HG03521 (cell line): ENCODE measurements around the gene PHACTR1.
"Not testable (repeated sequence)": the region's sequence is repeated elsewhere in the genome, so short reads cannot be mapped to it uniquely, and the experiment has no call there.

Source experiments
- ATAC-seq: cut with Tn5 transposase; IDR thresholded peaks from one replicate; pipeline ENCODE4 v1.9.1; 2021; ENCODE audit warnings: mild to moderate bottlenecking, moderate library complexity; ENCODE audit not compliant: unreplicated experiment

PHACTR1 gene

DNA sequence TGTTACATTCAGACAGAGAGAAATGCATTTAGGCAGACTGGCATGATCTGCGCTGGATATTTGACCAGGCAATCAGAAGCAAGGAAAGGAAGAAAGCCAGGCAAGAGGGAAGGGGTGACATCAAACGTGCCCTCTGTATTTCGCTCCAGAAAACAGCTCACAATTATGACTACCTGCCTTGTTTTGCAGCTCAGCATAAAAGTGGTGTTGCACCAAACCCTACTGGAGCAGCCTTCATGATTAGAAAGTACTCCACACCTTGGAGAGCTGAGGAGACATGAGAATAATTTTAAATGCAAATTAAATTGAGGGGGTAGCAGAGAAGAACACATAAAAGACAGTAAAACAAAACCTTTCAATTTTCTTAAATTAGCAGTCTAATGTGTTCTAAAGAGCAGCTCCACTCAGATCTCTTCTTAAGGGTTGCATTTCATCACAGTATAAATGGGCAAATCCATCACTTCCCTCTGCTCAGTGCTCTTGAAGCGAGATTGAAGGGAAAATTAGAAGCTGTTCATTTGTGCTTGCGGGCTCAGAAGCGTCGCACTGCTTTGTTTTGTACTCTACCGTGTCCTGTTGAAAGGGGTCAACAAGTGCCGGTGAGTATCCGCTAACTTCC, at the start of gene PHACTR1:
PHACTR1 (plus strand) TSS at position 470 of the 619 bp plus-strand sequence.
- no peak for ATAC-seq

DNA sequence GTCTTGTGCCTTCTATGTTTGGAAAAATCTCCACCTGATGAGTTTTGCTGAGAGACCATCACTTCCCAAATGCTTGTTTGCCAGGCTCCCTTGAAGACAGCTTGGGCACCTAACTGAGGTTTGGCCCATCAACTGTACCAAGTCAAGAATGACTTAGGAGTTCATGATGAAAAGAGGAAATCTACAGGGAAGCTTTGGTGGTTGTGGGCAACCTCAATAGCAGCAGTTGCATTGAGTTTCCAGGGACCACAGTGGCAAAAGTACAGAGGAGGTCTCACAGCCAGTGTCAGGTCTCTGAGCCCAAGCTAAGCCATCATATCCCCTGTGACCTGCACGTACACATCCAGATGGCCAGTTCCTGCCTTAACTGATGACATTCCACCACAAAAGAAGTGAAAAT, 49.7 kb upstream of the PHACTR1 start:
- ATAC-seq = no peak

DNA sequence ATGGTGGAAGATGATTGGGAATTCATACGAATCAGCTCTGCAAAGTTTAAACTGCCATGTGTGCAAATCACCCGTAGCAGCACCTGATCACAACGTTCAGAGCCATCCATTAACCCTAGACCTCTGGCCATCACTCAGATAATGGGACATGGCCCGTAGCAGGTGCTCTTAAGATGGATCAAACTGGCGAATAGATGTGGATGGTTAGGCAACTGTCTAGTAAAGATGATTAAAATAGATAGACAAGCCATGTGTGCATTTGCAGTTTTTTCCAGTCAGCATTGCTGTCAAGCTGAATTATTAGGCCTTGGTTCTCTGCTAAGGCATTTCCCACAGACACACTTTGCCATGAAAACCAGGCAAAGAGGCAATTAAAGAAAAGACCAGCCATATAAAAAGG, 40.6 kb upstream of the PHACTR1 start:
- no peak for ATAC-seq

DNA sequence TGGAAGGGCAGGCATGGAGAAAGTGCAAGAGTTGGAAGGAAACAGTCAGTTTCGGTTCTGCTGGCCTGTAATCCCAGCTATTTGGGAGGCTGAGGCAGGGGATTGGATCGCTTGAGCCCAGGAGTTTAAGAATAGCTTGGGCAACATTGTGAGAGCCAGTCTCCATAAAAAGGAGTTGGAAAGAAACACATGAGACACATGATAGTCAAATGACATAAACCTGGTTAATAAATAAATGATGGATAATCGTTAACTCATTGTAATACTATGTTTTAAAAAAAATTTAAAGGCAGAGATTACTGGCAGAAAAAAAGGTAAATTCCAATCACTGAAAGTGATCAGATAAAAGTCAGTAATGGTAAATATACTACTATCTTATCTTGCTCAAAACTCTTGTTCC, 37.2 kb upstream of the PHACTR1 start:
- no peak for ATAC-seq

DNA sequence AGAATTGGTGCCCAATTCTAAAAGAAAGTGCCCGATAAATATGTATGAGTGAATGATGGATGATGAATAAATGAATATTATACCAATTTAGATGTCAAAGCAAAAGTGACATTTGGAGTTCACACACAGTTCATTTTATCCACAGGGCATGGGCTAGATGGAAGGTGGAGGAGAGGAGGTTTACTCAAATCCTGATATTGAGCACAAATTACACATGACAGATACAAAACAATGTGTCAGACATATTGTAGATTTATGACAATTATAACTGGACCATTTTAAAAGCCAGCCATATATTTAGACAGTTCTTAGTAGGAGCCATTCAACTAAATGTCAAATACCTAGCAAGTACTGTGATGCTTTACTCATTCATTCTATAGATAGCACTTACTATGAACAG, 23.4 kb upstream of the PHACTR1 start:
- ATAC-seq = no peak

DNA sequence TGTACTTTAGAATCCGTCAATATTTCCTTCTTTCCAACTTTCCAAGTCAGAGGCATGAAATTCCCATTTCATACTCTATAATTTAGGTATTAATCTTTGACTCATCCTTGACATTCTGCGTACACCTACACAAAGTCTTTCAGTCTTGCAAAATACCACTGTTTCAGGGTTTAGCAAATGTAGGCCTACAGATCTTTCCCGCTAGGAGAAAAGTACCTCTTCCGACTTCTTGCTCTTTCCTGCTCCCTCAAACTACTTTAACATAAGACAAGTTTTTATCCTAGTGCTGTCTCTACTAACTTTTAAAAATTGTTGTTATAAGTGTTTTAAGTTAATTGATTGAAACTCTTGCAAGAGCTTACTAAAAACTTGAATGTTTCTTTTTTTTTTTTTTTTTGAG, 18.3 kb upstream of the PHACTR1 start:
- no peak for ATAC-seq

DNA sequence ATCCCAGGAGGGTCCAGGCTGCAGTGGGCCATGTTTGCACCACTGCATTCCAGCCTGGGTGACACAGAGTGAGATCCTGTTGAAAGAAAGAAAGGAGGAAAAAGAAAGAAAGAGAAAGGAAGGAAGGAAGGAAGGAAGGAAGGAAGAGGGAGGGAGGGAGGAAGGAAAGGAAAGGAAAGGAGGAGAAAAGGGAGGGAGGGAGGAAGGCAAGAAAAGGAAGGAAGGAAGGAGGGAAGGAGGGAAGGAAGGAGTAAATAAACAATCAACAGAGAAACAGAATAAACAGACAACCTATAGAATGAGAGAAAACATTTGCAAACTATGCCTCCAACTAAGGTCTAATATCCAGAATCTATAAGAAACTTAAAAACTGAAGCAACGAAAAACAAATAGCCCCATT, 11.6 kb upstream of the PHACTR1 start:
- no peak for ATAC-seq

DNA sequence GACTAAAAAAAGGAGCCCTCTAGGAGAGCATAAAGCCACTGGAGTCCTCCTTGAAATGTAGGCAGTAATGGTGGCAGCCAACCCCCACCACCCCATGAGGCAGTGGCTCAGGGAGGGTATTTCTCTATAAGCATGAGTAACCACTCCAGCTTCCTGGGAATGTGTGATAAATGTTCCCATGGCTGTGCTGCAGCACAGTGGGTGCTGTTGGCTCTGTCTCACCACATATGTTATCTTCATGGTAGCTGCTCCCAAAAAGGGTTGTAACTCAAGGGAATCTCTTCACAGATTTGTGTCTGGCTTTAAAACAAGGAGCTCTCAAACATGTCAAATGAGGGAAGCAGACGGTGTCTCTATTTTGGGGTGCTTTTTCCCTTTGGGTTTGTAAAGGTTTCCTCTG, 7.5 kb upstream of the PHACTR1 start:
- no peak for ATAC-seq

DNA sequence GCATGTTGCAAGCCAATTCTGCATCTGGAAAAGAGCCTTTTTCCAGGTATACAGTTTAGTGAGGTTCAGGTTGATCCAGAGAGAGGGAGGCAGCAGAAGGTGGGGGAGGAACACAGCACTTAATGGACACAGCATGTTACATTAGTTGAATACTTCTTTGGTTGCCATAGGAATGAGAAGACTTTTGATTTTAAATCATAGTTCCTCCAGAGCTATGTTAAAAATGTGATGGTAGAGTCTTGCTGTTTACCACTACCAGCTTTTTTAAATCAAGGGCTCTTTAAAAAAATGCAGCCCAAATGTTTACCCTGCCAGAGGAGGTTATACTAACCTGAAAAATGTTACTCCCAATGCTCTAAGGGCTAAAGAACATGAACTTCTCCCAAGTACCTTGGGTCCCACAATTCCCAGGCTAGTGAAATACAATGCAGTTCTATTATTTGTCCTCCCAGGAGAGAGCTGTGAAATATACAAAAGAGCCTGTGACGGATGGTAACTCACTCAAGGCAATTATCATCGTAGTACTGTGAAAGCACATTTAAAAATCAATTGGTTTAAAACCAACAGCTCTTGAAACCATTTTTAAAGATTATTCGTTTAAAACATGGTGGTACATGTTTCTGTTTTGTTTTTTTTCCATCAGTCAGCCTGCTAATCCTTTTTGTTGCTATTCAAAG, 6.9 kb upstream of the PHACTR1 start:
- no peak for ATAC-seq

DNA sequence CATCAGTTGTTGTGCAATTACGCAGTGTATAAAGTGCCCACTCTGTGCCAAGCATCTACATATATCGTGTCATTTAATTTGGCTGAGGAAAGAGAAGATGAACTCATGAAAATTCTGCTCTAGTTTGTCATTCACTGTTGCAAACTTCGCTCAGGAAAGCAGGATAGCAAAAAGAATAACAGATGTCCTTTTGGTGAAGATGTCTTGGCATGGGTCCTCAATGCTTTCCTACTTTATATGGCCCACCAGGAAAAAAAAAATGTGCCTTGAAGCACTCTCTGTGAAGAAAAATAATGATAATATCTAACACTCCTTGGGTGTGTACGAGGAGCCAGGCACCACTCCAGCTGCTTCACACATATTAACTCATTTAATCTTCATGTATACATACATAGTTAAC, 5.6 kb upstream of the PHACTR1 start:
- no peak for ATAC-seq

DNA sequence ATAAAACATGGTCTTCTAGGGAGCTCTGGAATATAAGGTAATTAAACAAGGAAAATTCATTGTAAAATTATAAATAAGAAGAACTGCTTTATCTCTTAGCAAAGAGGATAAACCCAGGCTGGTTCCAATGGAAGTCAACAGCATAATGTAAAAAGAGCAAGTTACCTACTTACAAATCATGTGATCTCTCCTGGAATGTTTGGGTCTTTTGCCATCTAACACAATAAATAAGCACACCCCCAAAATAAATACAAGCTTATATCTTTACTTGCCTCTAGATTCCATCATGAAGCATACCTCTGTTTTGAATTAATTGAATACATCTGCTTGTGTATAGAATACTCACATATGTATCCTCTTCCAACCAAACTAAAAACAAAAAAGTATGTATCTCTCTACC, 2.5 kb upstream of the PHACTR1 start:
- no peak for ATAC-seq

DNA sequence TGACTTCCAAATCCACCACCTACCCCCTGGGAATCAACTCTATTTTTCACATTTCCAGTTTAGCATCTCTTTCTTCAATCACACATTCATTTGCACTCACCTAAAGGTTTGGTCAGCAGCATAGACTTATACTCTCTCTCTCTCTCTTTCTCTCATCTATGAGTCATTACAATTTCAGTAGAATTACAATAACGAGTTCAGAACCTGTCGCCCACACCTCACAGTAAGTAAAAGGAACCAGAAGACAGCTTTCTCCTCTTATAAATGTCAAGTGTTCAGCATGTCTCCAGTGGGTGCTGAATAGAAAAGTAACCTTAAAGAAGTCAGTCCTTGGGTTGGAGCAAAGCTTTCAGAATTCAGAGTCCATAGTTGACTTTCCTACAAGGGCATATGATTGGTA, 1.1 kb upstream of the PHACTR1 start:
- ATAC-seq = no peak

DNA sequence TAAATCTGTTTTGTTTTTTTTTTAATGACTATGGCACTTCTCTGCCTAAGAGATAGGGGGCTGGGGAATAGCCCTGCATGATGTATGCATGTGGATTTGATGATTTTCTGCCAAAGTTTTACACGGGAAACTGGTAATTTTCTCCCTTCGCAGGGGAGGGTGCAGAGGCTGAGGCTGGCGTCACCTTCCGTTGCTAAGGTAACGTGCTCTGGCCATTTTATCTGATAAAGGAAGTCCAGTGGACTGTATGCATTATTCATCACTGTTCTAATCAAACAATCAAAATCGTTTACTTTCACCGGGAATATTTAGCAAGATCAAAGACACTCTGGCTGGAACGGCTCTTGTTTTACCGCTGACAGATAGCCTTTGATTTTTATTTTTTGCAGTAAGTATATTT, 789 bp downstream of the PHACTR1 start:
- no peak for ATAC-seq

DNA sequence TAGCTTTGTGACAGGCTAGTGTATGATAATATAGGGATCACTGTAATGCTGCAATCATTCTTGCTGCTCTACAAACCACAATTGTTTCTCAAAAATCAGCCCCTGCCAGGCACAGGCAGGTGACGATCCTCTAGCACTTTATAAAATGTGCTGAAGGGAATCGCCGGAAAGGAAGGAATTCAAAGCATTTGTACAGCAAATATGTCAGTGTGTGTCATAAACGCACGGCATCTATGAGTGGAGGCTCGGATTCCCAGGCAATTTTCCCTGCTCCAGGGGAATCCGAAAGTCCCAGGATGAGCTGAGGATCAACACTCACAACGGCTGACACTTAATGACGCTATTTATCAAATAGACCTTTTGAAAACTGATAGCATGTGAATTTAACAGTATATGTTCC, 1.4 kb downstream of the PHACTR1 start:
- ATAC-seq = no peak

DNA sequence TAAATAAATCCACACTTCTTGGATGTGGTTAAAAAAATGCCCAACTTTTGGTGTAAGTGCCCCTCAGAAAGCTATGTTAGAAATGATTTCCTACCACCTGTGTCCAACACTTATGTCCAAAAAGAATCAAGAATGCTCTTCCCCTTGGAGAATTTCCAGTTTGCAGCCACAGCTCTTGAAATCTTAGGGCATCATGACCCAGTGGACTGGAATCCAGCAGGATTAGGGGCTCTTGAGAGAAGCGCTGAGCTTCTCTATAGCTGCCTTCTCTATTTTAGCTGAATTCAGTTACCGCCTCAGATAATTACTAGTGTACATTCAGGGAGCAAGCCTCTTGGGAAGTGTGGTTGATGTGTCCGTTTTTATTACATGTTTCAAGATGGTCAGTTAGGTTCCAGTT, 2.5 kb downstream of the PHACTR1 start:
- no peak for ATAC-seq

DNA sequence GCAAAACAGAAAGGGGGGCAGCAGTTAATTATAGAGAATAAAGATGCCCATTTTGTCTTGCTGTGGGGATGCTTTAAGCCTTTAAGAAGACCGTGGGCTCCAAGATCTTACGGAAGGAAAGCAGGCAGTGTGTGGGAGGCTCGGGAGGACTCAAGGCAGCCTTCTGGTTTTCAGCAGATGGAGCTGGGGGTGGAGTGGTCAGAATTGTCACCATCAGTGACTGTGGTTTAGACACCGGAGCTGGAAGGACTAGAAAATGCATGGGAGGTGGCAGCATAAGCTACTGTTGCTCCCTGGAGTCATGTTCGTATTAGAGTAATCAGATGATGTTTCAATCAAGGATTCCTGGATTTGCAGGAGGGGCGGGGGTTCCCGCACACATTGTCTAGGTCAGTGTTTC, 3.7 kb downstream of the PHACTR1 start:
- no peak for ATAC-seq

DNA sequence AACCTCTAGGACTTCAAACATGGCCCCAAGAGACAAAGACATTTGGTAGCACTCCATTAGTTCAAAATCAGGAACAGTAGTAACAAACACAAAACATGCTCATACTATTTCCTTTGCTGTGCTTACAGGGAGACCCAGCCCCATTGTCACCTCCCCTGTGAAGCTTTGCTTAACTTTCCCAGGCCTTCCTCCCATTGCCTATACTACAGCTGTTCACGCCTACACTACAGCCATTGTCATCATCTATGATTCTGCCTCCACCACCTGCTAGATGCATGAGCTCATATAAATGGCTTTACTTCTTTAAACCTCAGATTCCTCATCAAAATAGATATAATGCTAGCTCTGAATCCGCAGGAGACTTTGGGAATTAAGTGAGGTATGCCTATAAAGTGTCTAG, 8.7 kb downstream of the PHACTR1 start:
- ATAC-seq = no peak

DNA sequence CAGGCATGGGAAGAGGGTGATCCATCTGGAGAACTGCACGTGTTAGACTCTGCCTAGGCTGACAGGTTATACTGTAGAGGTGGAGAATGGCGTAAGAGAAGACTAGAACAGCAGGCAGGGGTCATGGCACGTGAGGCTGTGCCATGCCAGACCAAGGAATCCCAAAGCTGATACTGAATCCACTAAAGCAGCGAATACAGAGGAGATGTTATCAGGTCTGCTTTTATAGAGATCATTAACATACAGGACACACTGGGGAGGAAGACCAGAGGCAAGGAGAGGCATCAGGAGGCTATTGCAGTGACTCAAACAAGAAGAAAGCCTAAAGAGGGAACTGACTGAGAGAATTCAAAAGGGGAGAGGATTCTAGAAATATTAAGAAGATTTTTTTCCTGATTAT, 12.9 kb downstream of the PHACTR1 start:
- no peak for ATAC-seq

DNA sequence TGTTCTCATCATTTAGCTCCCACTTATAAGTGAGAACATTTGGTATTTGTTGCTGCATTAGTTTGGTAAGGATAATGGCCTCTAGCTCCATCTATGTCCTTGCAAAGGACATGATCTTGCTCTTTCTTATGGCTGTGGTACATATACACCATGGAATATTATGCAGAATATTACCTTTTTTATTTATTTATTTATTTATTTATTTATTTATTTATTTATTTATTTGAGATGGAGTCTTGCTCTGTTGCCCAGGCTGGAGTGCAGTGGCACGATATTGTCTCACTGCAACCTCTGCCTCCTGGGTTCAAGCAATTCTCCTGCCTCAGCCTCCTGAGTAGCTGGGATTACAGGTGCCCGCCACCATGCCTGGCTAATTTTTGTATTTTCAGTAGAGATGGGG, 14.2 kb downstream of the PHACTR1 start:
- not testable (repeated sequence) for ATAC-seq

DNA sequence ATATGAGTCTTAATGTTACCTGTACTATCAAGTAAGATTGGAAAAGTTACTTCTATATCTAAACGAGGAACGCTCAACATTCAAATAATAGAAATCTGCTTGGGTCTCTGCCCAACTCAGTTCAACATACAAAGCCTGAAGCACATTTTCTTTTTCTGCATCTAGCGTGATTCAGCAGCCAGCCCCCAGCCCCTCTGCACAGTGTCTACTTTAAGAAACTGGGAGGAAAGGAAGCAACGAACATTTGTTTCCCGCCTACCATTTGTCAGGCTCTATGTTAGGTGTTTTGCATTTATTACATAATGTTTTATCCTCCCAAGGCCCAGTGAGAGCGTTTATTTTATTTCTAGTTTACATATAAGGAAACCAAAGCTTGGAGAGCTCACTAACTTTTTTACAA, 17.3 kb downstream of the PHACTR1 start:
- ATAC-seq = no peak

DNA sequence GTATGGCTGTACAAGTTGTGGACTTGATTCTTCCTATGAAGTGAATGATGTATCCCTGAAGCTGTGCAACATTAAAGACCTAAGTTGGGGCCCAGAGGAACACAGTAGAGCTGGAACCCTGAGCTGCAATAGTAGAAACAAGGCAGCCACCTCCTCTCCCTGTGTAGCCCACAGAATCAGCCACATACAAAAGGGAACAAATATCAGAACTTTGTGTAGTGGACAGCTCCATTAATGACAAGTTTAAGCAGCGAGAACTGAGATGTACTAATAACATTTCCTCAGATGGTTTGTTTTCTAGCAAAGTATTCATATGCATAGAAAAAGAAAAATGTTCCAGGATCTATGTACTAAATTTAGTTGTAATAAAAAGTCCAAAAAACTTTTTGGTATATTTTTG, 19.2 kb downstream of the PHACTR1 start:
- ATAC-seq = no peak

DNA sequence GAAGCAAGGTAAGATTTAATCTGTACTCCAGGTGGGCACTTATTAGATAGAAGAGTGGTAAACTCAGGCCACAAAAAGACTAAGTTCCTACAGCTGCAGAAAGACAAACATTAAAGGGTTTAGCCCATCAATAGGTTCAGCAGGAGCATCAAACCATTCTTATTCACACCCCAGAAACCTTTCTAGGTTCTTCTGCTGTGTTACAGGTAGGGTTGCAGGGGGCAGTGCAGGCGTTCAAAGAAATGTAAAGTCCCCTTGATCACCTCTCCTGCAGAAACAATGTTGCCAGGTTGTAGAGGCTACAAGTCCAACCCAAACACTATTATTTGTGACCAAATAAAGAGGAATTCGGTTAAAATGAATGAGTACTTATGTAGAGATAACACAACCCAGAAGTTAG, 31.8 kb downstream of the PHACTR1 start:
- no peak for ATAC-seq
